Right cardiac atrium (tissue), 5 donors: ENCODE measurements around the gene FAM47E. TPM values are rescaled to one million over a fixed set of nuclear protein-coding genes. Genes with fewer than 3 reads are reported as not detected.
"Not testable (repeated sequence)": the region's sequence is repeated elsewhere in the genome, so short reads cannot be mapped to it uniquely, and the experiment has no call there.

Experiments
- ATAC-seq, 2 donors: fragments of 200-7000 bp; cut with Tn5 transposase; one replicate each; pipeline versions ENCODE4 v1.8.0 to v1.9.1; 2020; ENCODE audit warnings: moderate library complexity in 2 of 2, mild to moderate bottlenecking in 1 of 2
- DNase-seq, 3 donors: peaks; one replicate each; pipeline ENCODE4 v3.0.0-alpha.2; 2020
- H3K27ac ChIP-seq: one replicate; pipeline ENCODE4 v1.5.1; 2013; ENCODE audit warnings: mild to moderate bottlenecking, low read length, control low read depth, moderate library complexity
- H3K27me3 ChIP-seq: one replicate; pipeline ENCODE4 v1.6.1; 2013; ENCODE audit not compliant: control insufficient read depth, insufficient read depth
- H3K4me1 ChIP-seq: one replicate; pipeline ENCODE4 v1.6.1; 2013; ENCODE audit warnings: low read length; ENCODE audit not compliant: control insufficient read depth, insufficient read depth
- H3K4me3 ChIP-seq: one replicate; pipeline ENCODE4 v1.5.1; 2013; ENCODE audit warnings: low read length, control low read depth
- H3K9me3 ChIP-seq: one replicate; pipeline ENCODE4 v1.6.1; 2013; ENCODE audit warnings: low read length; ENCODE audit not compliant: control insufficient read depth
- WGBS: extraction: QIAGEN DNeasy Blood & Tissue Kit; methylation state at CpG from one replicate; pipeline ENCODE4 v1.1.7; 2013; 5-methylcytosine and 5-hydroxymethylcytosine counted together
- intact Hi-C, 4 donors: fragments of 100-400 bp; cut with DNase I; formaldehyde crosslinking; loops; one replicate each; pipeline versions ENCODE4 v1.11.0 to v1.14.0; 2022 to 2023
- polyA plus RNA-seq: library from polyadenylated mRNA; stranded (reverse); fragments of 200-250 nt; gene quantifications from one replicate; pipeline ENCODE4 v1.2.3, GENCODE V29; 2013
- total RNA-seq, 4 donors: library from RNA; stranded (reverse); fragmentation: NEBNext Ultra II Directional; extraction: Animal tissue kit (Norgen Biotek cat#: 25700); gene quantifications; one replicate each; pipeline ENCODE4 v1.2.1, GENCODE V29; 2021
- donor health status: healthy with polysubstance abuse.
- donor health status: DM: no; HTN: yes; CAD: no.
- donor health status: DM: no; HTN: no; CAD: no.
- donor health status: DM: no; HTN: yes; CAD: no; lungs with severe emphysema.
- donor health status: DM: yes; HTN: yes; CAD: no.

FAM47E gene
- total and polyA plus RNA-seq, 5 donors, result 2.6 to 4.5 (median 3.1) TPM

GRCh38 chr4:76280488-76281441 lies 29.2 kb downstream of the FAM47E start:
- H3K27ac ChIP-seq, result no peak overlapping the region
- peaks cover 2% of the 10 kb centered on the region for H3K4me1 ChIP-seq
- intact Hi-C loops, result no loop called here
- ATAC-seq, result peak in 1 of 2 donors; percentile 47
- no peak overlapping the region for H3K4me3 ChIP-seq
- H3K27me3 ChIP-seq, result no peaks in the 10 kb centered on the region
- no peaks in the 10 kb centered on the region for H3K9me3 ChIP-seq
- no peak for DNase-seq
- 69% methylated on average over 6 of the region's 6 CpGs for WGBS

GRCh38 chr4:76281594-76281993 lies 30.1 kb downstream of the FAM47E start:
- ATAC-seq, result peak in 1 of 2 donors; percentile 45
- WGBS, result 46% methylated on average over 6 of the region's 6 CpGs
- peak; percentile 26 to 65 (median 58) for DNase-seq

GRCh38 chr4:76282941-76283689 lies 31.6 kb downstream of the FAM47E start:
- 78% methylated on average over 6 of the region's 6 CpGs for WGBS
- Histone ChIP-seq H3K27ac (no peak overlapping the region), H3K9me3 (no peaks in the 10 kb centered on the region), H3K27me3 (no peaks in the 10 kb centered on the region), H3K4me1 (peaks cover 2% of the 10 kb centered on the region), H3K4me3 (no peak overlapping the region)
- ATAC-seq (peak in 1 of 2 donors; percentile 71), DNase-seq (no peak)
- intact Hi-C loops, result no loop called here

More at GRCh38 chr4:76281594-76281993, 30.1 kb downstream of the FAM47E start:
- H3K9me3 ChIP-seq, H3K4me3 ChIP-seq, H3K4me1 ChIP-seq, H3K27me3 ChIP-seq, H3K27ac ChIP-seq, intact Hi-C loops: not testable (repeated sequence)

GRCh38 chr4:76283900-76284299 lies 32.4 kb downstream of the FAM47E start:
- ATAC-seq, result no peak
- no peaks in the 10 kb centered on the region for H3K27me3 ChIP-seq
- H3K9me3 ChIP-seq, result no peaks in the 10 kb centered on the region
- H3K27ac ChIP-seq, result no peak overlapping the region
- no peak overlapping the region for H3K4me3 ChIP-seq
- peaks cover 2% of the 10 kb centered on the region for H3K4me1 ChIP-seq
- 77% methylated on average over 4 of the region's 4 CpGs for WGBS
- DNase-seq, result no peak
- intact Hi-C loops, result no loop called here

- intact Hi-C loops, ATAC-seq, H3K4me1 ChIP-seq, H3K27ac ChIP-seq, DNase-seq, H3K9me3 ChIP-seq, H3K27me3 ChIP-seq, H3K4me3 ChIP-seq: not testable (repeated sequence)
- 78% methylated on average over 3 of the region's 3 CpGs for WGBS
Observed at GRCh38 chr4:76287811-76288210, 36.3 kb downstream of the FAM47E start.

GRCh38 chr4:76292730-76293129 lies 41.2 kb downstream of the FAM47E start:
- intact Hi-C loops, result no loop called here
- H3K27ac ChIP-seq, result no peak overlapping the region
- no peak for DNase-seq
- no peak overlapping the region for H3K4me3 ChIP-seq
- 73% methylated on average over 3 of the region's 3 CpGs for WGBS
- H3K4me1 ChIP-seq, result peaks cover 2% of the 10 kb centered on the region
- no peaks in the 10 kb centered on the region for H3K9me3 ChIP-seq
- no peaks in the 10 kb centered on the region for H3K27me3 ChIP-seq
- ATAC-seq, result no peak

GRCh38 chr4:76293772-76294171 lies 42.3 kb downstream of the FAM47E start:
- ATAC-seq (peak; percentile 92 to 94), DNase-seq (peak in 2 of 3 donors; percentile 28 to 55)
- Histone ChIP-seq H3K4me3 (no peak overlapping the region), H3K9me3 (no peaks in the 10 kb centered on the region), H3K4me1 (peaks cover 2% of the 10 kb centered on the region), H3K27me3 (no peaks in the 10 kb centered on the region), H3K27ac (no peak overlapping the region)
- WGBS, result 42% methylated on average over 2 of the region's 2 CpGs
- intact Hi-C loops, result no loop called here

- ATAC-seq, result no peak
- Histone ChIP-seq H3K27ac (no peak overlapping the region), H3K27me3 (no peaks in the 10 kb centered on the region), H3K4me3 (no peak overlapping the region), H3K9me3 (no peaks in the 10 kb centered on the region), H3K4me1 (peaks cover 4% of the 10 kb centered on the region)
- intact Hi-C loops, result no loop called here
- 86% methylated on average over 3 of the region's 3 CpGs for WGBS
- no peak for DNase-seq
Observed at GRCh38 chr4:76296286-76296820, 44.8 kb downstream of the FAM47E start.

GRCh38 chr4:76298227-76298626 lies 46.7 kb downstream of the FAM47E start:
- Histone ChIP-seq H3K4me3 (no peak overlapping the region), H3K27ac (no peak overlapping the region)
- intact Hi-C loops, result no loop called here

GRCh38 chr4:76300012-76300411 lies 48.5 kb downstream of the FAM47E start:
- no peaks in the 10 kb centered on the region for H3K9me3 ChIP-seq
- peak; percentile 18 to 63 for ATAC-seq
- WGBS, result 76% methylated on average over 4 of the region's 4 CpGs

More at GRCh38 chr4:76298227-76298626, 46.7 kb downstream of the FAM47E start:
- no peak for DNase-seq
- Histone ChIP-seq H3K27me3 (no peaks in the 10 kb centered on the region), H3K4me1 (peaks cover 4% of the 10 kb centered on the region), H3K9me3 (no peaks in the 10 kb centered on the region)
- ATAC-seq, result no peak

More at GRCh38 chr4:76300012-76300411, 48.5 kb downstream of the FAM47E start:
- peaks cover 1% of the 10 kb centered on the region for H3K4me1 ChIP-seq
- peak in 1 of 3 donors; percentile 57 for DNase-seq
- H3K4me3 ChIP-seq, result no peak overlapping the region
- intact Hi-C loops, result loop anchor here in 2 of 4 donors (10.0 kb wide), 2 partner anchors 85 to 115 kb away; partner anchors contain the start of gene SCARB2 (in 1 of the 2)
- no peak overlapping the region for H3K27ac ChIP-seq
- no peaks in the 10 kb centered on the region for H3K27me3 ChIP-seq
